NCI-H1105 treated with DMSO at 0.1 percent for 48 hours (cell line): ENCODE data around the gene BMP15.

ENCODE experiments used
- DNase-seq: peaks from one replicate; lab custom pipeline; 2025; lab: John Stamatoyannopoulos, UW

The BMP15 gene

DNA sequence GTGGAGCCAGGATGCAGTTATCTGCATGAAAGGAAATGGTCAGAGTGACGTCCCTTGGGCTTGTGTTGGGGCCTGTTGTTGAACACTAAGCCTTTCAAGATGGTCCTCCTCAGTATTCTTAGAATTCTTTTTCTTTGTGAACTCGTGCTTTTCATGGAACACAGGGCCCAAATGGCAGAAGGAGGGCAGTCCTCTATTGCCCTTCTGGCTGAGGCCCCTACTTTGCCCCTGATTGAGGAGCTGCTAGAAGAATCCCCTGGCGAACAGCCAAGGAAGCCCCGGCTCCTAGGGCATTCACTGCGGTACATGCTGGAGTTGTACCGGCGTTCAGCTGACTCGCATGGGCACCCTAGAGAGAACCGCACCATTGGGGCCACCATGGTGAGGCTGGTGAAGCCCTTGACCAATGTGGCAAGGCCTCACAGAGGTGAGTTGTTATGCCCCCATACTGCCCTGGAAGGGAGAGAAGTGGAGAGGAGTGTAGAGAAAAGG is at the start of gene BMP15:
Gene BMP15, plus strand, starts transcription at position 51 of the 492 bp plus-strand sequence. Its CDS starts 49 bp downstream, at position 100.
- DNase-seq = no peak

DNA sequence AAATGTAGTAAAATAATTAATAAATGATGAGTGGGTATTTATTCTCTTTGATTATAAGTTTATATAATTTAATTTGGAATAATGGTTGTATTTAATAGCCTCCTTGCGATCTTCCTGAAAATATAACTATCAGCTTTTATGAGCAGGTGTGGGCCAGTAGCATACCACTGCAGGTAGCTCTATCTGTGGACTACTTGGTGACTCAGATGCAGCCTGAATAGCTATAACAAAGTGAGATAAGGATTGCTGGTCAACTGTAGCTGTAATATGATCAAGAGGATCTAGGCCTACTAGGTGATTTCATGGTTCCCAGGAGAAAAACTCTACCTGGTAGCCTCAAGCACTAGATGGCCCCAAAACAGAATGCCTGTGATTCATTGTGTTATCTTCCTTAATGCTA is 47.1 kb upstream of the BMP15 start:
- no peak for DNase-seq

GRCh38 chrX:50865311-50865710 is 45.2 kb upstream of the BMP15 start:
- DNase-seq = no peak

DNA sequence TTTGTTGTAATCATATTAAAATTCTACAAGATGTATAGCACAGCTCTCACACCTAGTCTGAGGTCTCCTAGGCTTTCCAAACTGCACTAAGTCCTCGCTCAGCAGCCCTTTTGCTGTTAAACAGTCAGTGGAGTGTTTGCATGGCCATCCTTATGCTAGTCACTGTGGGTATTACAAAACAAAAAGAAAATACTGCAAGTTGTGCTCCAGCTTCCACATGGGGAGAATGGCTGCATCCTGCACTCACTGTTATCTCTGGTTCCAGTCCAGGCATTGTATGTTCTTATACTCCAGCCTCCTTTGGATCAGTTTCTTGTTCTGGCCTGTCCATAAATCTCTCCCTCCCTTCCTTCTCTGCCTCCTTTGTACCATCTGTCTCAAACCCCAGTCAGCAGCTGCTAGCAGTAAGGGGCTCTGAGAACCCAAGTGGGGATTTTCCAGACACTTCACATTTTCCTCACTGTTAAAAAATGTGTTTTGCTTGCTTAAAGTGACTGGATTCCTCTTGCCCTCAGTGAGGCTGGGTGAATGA is 38.5 kb upstream of the BMP15 start:
- DNase-seq = no peak

GRCh38 chrX:50874876-50875275 is 35.7 kb upstream of the BMP15 start:
- no peak for DNase-seq

- no peak for DNase-seq
These were observed 34.0 kb upstream of the BMP15 start for GRCh38 chrX:50876551-50876950.

DNA sequence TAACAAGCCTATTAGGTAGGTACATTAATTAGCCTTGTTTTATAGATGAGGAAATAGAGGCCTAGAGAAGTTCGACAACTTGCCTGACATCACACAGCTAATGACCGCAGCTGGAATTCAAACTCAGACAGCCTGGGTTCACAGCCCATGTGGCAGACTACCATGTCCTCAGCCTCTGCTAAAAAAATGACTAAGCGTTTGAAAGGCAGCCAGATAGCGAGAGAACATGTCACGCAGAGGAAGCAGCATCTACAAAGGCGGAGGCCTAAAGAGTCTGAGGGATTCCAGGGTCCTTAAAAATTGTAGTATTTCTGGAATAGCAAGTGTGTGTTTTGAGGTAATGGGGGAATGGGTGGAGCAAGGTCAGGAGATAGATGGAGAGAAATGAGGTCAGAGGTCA is 33.2 kb upstream of the BMP15 start:
- DNase-seq = no peak

GRCh38 chrX:50881028-50881427 is 29.5 kb upstream of the BMP15 start:
- DNase-seq = no peak

DNA sequence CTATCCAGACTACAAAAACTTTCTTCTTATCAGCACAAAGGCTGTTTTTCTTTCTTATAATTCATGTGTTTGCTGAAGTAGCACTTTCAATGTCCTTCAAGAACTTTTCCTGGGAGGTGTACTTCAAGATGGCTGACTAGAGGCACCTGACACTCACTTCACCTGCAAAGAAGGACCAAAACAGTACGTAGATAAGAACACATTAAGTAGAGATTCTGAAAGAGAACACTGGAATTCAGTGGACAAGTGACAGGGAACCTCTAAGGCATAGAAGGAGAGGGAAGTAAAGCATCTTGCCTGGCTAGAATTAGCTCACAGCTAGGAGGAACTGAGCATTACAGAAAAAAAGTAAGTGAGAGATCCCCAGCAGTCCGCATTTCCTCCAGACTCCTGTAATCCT is 21.7 kb upstream of the BMP15 start:
- DNase-seq = no peak

DNA sequence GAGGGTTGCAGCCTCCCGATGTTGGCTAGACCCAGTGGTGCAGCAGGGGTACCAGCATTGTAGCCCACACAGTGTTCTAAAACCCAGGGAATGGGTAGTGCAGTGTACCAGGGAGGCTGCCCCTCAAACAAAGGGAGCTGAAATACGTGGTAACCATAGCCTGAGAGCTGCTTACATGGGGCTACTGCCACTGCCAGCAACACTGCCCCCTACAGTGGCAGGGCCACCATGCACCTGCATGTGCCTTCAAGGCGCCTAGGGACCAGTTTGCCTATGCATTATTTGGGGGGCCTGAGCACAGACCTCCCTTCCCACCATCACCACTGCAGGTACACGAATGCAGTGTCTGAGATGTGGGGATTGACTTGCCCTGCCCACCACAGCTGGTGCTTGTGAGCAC is 21.0 kb upstream of the BMP15 start:
- DNase-seq = no peak

DNA sequence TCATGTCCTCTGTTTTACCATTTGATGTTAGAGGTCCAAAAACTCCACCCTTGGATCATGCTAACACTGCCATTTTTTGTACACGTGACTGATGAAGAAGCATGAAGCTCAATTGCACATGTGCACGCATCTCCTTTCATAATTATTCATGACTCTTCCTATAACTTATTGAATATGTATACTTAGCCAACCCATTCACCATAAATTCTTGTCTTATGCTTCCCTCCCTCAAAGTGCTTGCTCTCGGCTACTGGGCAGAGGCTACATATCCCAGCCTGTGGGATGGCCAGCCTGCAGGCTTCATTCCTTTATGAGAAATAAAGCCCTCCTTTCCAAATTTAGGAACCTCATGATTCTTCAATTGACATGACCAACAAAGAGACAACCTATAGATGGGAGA is 17.5 kb upstream of the BMP15 start:
- no peak for DNase-seq

DNA sequence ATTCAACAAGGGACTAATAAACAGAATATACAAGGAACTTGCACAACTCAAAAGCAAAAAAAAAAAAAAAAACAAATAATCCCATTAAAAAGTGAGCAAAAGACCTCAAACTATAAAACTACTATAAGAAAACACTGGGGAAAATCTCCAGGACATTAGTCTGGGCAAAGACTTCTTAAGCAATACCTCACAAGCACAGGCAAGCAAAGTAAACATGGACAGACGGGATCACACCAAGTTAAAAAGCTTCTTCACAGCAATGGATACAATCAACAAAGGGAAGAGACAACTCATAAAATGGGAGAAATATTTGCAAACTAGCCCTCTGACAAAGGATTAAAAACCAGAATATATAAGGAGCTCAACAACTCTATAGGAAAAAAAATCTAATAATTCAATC is 17.1 kb upstream of the BMP15 start:
- DNase-seq = no peak

DNA sequence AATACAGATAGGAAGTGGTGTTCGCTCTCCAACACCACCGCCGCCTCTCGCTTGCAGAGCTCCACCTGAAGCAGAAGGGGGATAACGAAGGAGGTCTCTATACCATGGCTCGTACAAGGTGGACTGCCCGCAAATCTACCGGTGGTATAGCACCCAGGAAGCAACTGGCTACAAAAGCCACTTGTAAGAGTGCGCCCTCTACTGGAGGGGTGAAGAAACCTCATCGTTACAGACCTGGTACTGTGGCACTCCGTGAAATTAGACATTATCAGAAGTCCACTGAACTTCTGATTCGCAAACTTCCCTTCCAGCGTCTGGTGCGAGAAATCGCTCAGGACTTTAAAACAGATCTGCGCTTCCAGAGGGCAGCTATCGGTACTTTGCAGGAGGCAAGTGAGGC is 5.2 kb upstream of the BMP15 start:
- no peak for DNase-seq

DNA sequence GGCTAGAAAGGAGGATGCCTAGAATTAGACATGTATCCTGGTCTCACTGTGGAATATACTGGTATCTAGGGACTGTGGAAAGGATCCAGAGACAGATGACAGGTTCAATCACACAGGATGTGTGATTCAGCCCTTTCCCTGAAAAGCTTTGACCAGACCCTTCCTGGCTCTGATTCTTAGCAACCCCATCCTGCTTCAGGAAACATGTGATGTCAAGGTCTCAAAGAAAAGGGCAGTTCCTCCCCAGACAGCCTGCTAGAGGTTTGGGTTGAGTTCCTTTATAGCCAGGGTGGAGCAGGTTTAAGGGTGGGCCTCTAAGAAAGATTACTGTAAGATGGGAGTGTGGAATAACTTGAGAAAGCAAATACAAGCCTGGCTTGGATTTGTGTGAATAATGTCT is 3.0 kb downstream of the BMP15 start:
- DNase-seq = no peak

DNA sequence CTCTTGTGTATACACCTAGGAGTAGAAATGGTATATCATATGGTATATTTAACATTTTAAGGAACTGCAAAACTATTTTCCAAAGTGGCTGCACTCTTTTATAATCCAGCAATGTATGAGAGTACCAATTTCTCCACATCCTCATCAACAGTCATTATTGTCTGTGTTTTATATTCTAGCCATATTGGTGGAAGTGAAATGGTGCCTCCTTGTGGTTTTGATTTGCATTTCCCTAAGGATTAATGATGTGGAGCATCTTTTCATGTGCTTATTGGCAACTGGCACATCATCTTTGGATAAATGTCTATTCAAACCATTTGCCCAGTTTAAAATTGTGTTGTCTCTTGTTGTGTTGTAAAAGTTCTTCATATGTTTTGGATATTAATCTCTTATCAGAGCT is 9.6 kb downstream of the BMP15 start:
- DNase-seq = no peak

GRCh38 chrX:50927127-50927526 is 16.6 kb downstream of the BMP15 start:
- no peak for DNase-seq

- DNase-seq = no peak
These were observed 31.1 kb downstream of the BMP15 start for GRCh38 chrX:50941638-50942037.

- no peak for DNase-seq
These were observed 31.9 kb downstream of the BMP15 start for GRCh38 chrX:50942471-50942870.

DNA sequence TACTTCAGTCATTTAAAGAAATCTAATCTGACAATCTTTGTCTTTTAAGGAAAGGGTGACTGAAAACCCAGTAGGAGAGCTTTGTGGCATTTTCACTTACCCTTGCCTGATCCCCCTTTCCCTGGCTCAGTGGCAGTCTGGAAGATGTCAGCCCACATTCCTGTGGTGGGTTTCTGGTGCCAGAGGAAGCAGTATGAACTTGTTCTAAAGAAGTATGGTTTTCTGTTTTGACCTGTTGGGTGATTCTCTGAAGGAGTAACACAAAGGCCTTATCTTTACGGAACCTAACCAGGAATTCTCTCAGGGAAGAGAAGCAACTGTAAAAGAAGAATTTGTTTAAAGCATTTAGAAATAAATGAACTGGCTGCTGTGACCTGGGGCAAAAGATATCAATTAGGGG is 41.9 kb downstream of the BMP15 start:
- DNase-seq = no peak

- no peak for DNase-seq
These were observed 43.3 kb downstream of the BMP15 start for GRCh38 chrX:50953832-50954231.

- no peak for DNase-seq
These were observed 51.6 kb downstream of the BMP15 start for GRCh38 chrX:50962156-50962555.

- no peak for DNase-seq
These were observed 53.3 kb downstream of the BMP15 start for GRCh38 chrX:50963842-50964241.
